Mucosa of stomach (tissue), 1 donor: ENCODE measurements around the gene FOXN1.

Experiments used
- H3K27me3 ChIP-seq: one replicate; pipeline ENCODE4 v1.7.0; 2013; ENCODE audit warnings: mild to moderate bottlenecking, low read length; ENCODE audit not compliant: control insufficient read depth, insufficient read depth
- H3K36me3 ChIP-seq: one replicate; pipeline ENCODE4 v1.7.0; 2013; ENCODE audit warnings: low read length; ENCODE audit not compliant: control insufficient read depth, insufficient read depth
- H3K4me1 ChIP-seq: one replicate; pipeline ENCODE4 v1.7.0; 2013; ENCODE audit warnings: mild to moderate bottlenecking, low read length; ENCODE audit not compliant: control insufficient read depth, insufficient read depth
- H3K4me3 ChIP-seq: one replicate; pipeline ENCODE4 v1.7.0; 2013; ENCODE audit warnings: low read length
- H3K9ac ChIP-seq: one replicate; pipeline ENCODE4 v1.7.0; 2013; ENCODE audit warnings: mild to moderate bottlenecking, low read length, moderate library complexity
- H3K9me3 ChIP-seq: one replicate; pipeline ENCODE4 v1.7.0; 2013; ENCODE audit warnings: mild to moderate bottlenecking, low read length, moderate library complexity; ENCODE audit not compliant: control insufficient read depth
- donor health status: Pancreatic carcinoma.

Gene FOXN1

DNA sequence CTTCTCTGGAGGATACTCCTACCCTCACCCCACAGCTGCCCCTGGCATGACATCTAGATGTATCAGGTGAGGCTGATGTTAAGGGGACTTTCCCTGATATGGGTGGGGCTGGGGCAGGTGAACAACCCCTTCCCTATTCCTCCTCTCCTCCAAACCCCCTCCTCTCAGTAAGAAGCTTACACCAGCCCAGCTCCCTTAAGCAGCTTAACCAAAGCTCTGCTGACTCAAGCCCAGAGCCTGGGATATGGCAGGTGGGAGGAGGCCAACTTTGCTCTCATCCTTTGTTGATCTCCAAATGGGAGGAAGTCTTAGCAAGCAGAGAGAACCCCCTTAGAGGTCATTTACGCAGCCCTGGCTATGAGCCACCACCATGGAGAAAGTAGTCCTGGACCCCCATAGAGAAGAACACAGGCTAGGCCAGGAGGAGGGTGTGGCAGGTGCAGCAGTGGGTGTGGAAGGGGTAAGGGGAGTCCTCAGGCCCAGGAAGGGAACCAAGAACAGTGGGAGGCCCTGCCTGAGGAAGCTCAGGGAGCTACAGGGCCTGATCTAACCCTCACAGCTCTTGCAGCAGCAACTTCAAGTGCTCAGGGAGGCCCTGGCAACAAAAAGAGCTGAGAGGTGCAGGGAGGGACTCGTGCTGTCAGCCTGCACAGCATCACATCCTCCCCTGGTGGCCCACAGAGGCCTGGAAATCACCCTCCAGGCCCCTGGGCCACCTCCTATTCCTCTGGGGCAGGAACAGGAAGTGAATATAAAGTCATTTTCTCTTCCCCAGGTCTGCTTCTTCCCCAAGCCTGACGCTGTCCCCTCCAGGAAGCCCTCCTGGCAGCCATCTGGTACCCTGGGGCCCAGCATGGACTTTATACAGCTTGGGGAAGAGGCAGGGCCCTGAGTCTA lies 43.3 kb downstream of the FOXN1 start:
- peaks cover 9% of the 10 kb centered on the region for H3K36me3 ChIP-seq
- H3K4me3 ChIP-seq, result no peak overlapping the region
- H3K9me3 ChIP-seq, result no peaks in the 10 kb centered on the region
- no peaks in the 10 kb centered on the region for H3K27me3 ChIP-seq
- peaks cover 19% of the 10 kb centered on the region for H3K4me1 ChIP-seq
- H3K9ac ChIP-seq, result no peak overlapping the region

DNA sequence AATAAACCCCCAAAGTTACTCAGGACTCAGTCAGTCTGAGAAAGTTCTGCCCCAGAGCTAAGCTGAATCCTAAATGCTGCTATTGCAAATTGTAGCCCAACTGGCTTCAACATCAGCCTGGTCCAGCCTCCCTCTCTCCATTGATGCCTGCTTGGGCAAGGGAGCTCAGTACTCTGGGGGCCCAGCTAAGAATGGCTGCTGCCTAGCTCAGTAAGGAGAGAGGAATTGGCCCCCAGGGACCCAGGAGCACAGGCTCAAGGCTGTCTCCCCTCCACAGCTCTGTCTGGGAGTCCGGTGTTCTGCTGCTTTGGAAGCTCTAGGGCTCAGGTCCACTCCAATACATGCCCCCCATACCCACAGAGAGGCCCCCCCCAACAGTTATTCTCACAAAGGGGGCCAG lies 44.7 kb downstream of the FOXN1 start:
- Histone ChIP-seq H3K4me1 (peaks cover 19% of the 10 kb centered on the region), H3K27me3 (no peaks in the 10 kb centered on the region), H3K36me3 (peaks cover 12% of the 10 kb centered on the region), H3K9ac (no peak overlapping the region), H3K9me3 (no peaks in the 10 kb centered on the region), H3K4me3 (no peak overlapping the region)

DNA sequence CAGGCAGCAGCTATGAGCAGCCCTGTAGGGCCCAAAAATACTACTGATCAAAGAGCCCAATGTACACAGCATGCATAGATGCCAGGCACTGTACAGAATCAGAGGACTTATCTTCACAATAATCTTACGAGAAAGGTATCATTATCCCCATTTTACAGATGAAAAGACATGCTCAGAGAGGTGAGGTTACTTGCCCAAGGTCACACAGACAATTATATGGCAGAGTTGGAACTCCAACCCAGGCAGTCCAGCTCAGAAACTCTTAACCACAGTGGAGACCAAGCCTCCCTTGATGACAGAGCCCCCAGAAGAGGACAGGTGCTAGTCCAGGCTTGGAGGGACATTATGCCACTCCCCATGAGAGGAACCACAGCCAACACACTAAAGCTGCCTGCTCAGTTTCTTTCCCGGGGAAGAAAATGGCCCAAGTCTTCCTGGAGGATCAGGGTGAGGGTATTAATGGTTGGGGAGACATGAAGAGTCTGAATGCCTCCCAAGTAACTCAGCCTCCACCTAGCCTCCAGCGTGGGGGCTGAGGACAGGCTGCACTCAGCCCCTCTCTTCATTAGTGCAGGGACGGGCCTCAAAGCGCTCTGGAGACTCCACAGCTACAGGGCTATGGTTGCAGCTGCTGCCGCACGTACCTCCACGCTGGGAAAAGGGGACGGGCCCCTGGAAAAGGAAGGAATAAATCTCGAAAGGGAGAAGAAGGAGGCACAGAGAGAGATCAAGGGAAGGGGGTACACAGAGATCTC lies 45.5 kb downstream of the FOXN1 start:
- peaks cover 19% of the 10 kb centered on the region for H3K4me1 ChIP-seq
- no peaks in the 10 kb centered on the region for H3K27me3 ChIP-seq
- H3K36me3 ChIP-seq, result peaks cover 12% of the 10 kb centered on the region
- no peak overlapping the region for H3K4me3 ChIP-seq
- H3K9ac ChIP-seq, result peak overlapping the region; percentile 58
- H3K9me3 ChIP-seq, result no peaks in the 10 kb centered on the region

DNA sequence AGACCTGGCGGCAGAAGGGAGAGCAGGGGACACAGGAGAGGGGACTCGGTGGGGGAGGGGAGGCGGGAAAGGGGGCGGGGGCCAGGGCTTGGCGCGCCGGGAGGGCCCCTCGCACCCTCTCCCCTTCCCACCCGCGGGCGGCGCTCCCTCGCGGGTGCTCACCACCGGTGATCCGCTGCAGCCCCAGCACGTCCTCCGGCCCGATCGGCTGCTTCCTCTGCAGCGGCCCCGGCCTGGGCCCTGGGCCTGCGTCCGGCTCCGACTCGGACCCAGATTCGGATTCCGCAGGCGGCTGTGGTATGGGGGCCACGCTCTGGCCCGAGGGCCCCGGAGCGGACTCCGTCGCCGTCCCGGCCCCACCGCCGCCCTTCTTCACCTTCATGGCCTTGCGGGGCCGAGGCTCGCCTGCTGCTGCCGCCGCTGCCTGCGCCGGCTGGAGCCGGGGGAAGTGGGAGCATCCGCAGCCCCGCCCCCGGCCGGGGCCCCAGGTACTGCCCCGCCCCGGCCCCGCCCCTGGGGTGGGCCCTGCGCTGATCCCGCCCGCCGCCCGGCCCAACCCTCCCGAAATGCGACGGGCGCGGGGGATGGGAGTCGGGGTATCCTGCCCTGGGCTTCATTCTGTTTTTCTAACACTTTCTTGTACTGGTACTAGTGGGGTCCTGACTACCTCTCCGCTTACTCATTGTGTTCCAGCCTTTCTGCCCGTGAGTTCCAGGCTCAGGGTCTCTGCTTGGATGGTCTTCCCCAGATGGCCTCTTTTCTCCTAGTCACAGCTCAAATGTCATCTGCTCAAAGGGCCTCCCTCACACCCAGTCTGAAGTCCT lies 46.2 kb downstream of the FOXN1 start, which contains the start of gene UNC119:
Gene UNC119 (minus strand): TSS at position 449 of the 824 bp plus-strand sequence. CDS start 67 bp downstream, at position 382.
- peak within 1 kb of the TSS; percentile 58 for H3K9ac ChIP-seq
- H3K27me3 ChIP-seq, result no peaks in the 10 kb centered on the region
- H3K9me3 ChIP-seq, result no peaks in the 10 kb centered on the region
- H3K4me1 ChIP-seq, result peaks cover 19% of the 10 kb centered on the region
- no peak within 1 kb of the TSS for H3K4me3 ChIP-seq
- H3K36me3 ChIP-seq, result peaks cover 13% of the 10 kb centered on the region

DNA sequence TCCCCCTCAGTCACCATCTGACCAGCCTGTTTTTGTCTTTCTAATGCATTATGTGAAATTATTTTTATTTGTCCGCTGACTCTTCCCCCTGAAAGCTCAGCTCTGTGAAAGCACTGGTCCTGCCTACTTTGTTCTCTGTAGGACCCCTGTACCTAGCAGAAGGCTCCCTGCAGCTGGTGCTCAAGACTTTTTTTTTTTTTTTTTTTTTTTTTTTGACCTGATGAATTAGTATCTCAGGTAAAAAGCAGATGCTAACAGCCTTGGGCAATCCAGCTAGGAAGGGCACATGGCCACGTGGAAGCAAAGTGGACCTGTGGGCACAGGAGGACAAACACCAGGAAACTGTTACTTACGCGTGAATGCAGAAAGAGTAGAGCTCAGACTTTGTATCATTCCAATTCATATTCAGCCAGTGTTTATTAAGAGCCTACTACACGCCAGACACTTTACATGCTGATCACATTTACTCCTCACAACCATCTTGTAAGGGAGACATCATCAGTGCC lies 46.9 kb downstream of the FOXN1 start:
- H3K4me1 ChIP-seq, result peaks cover 19% of the 10 kb centered on the region
- H3K9me3 ChIP-seq, result no peaks in the 10 kb centered on the region
- no peak overlapping the region for H3K9ac ChIP-seq
- H3K36me3 ChIP-seq, result peaks cover 20% of the 10 kb centered on the region
- no peaks in the 10 kb centered on the region for H3K27me3 ChIP-seq
- H3K4me3 ChIP-seq, result no peak overlapping the region

DNA sequence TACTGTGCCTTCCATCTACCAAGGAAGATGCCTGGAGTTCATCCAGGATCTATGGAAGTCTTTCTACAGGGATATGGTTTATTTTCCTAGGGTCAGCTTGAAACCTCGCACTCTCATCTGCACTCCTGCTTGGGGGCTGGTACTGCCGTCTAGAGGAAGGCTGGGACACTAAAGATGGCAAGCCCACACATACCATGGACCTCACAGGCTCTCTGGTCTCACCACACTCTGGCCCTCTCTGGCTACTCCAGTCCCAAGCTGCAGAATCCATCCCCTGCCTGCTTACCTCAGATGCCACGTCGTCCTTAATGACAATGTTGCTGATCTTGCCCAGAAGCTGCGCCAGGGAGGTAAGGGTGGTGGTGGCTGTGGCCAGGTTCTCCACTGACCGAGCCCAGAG lies 48.4 kb downstream of the FOXN1 start:
- H3K4me1 ChIP-seq, result peaks cover 15% of the 10 kb centered on the region
- H3K27me3 ChIP-seq, result no peaks in the 10 kb centered on the region
- H3K4me3 ChIP-seq, result no peak overlapping the region
- H3K9ac ChIP-seq, result no peak overlapping the region
- H3K9me3 ChIP-seq, result no peaks in the 10 kb centered on the region
- peaks cover 26% of the 10 kb centered on the region for H3K36me3 ChIP-seq

DNA sequence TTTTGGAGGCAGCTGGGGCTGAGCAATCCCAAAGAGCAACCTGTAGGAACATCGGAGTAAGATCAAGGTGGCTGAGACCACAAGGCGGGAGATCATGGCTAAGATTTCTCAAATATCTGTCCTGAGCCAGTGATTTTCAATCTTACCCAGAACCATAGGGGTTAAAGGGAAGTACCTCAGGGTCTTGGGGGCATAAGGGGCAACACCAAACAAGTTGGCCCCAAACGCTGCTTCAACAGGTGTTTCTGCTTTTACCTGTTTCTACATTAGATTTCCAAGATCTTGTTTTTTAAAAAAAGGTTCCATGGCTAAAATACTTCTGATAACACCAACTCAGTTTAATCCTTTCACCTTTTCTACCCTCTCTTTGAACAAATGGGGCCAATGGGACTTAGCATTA lies 48.9 kb downstream of the FOXN1 start:
- Histone ChIP-seq H3K4me3 (no peak overlapping the region), H3K9me3 (no peaks in the 10 kb centered on the region), H3K36me3 (peaks cover 26% of the 10 kb centered on the region), H3K9ac (no peak overlapping the region), H3K4me1 (peaks cover 15% of the 10 kb centered on the region), H3K27me3 (no peaks in the 10 kb centered on the region)

DNA sequence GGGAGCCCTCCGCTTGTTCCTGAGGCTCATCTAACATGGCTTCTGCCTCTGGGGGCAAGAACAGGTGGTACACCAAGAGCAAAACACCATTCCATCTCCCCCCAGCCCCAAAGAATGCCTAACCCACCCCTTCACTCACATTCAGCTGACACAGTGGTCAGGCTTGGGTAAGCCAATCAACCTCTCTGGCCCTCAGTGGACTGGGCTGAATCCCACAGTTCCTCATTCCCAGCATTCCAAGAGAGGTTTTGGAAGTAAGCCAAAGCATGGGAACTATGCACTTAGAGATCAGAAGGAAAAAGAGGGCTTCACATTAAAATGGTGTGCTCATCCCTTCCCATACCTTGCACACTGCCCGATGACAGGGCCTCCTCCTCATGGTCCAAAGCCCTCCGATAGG lies 57.3 kb downstream of the FOXN1 start:
- H3K36me3 ChIP-seq, result peaks cover 2% of the 10 kb centered on the region

DNA sequence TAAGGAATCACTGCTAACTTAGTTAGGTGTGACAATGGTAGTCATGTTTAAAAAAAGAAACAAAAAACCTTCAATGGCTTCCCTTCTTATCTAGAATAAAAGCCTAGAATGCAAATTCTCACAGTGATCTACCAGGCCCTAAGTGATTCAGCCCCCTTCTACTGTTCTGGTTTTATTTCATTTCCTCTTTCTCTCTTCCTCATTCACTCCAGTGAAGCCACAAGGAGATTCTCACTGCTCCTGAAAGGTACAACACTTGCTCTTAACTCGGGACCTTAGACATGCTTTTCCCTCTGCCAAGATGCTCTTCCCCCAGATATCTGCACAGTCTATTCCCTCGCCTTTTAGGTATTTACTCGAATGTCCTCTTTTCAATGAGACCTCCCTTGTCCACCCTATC lies 61.5 kb downstream of the FOXN1 start:
- H3K27me3 ChIP-seq, result no peaks in the 10 kb centered on the region
- no peaks in the 10 kb centered on the region for H3K9me3 ChIP-seq
- H3K9ac ChIP-seq, result no peak overlapping the region
- no peak overlapping the region for H3K4me3 ChIP-seq
- peaks cover 9% of the 10 kb centered on the region for H3K4me1 ChIP-seq
- H3K36me3 ChIP-seq, result no peaks in the 10 kb centered on the region

More for the DNA sequence above, 57.3 kb downstream of the FOXN1 start:
- H3K9me3 ChIP-seq, result no peaks in the 10 kb centered on the region
- H3K4me3 ChIP-seq, result no peak overlapping the region
- no peak overlapping the region for H3K9ac ChIP-seq
- H3K27me3 ChIP-seq, result no peaks in the 10 kb centered on the region
- no peaks in the 10 kb centered on the region for H3K4me1 ChIP-seq

DNA sequence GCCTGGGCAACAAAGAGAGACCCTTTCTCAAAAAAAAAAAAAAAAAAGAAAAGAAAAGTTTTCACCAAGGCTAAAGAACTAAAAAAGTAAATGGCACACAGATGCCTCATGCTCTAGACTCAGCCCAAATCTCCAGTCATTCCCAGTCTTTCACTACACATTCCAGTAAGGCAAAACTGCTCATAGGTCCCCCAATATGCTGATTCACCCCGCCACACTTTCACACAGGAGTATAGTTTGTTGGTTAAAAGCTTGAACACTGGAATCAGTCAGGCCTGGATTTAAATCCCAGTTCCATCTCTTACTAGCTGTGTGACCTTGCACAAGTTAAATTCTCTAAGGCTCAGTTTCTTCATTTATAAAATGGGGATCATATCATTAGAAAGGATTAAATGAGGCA lies 63.3 kb downstream of the FOXN1 start:
- no peak overlapping the region for H3K4me3 ChIP-seq
- H3K9ac ChIP-seq, result no peak overlapping the region
- no peaks in the 10 kb centered on the region for H3K36me3 ChIP-seq
- H3K4me1 ChIP-seq, result peaks cover 23% of the 10 kb centered on the region
- H3K9me3 ChIP-seq, result no peaks in the 10 kb centered on the region
- H3K27me3 ChIP-seq, result no peaks in the 10 kb centered on the region

DNA sequence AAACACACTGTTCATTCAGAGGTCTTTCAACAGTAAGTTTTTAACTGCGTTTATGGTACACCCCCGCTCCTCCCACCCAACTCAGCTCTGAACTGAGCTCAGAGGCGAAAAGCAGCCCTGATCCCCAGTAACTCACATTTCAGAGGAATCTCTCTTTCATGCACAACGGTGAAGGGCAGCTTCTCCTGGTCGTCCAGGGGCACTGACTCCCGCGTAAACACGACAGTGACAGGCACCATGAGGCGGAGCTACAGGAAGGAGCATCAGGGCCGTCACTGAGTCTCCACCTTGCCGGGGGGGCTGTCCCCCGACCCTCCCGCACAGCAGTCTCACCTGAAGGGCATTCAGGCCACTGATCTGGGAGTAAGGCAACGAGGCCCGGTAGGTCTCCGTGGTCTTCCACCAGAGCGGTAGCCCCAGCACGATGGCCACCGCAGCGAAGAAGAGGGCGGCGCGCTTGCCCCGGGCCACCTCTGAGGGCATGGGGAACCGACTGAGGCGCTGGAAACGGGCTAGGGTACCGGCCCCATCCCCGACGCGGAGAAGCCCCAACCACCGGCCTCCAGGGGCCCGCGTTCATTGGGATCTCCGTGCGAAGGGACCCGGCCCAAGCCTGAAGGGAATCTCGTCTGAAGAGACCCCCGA lies 64.7 kb downstream of the FOXN1 start:
- Histone ChIP-seq H3K36me3 (no peaks in the 10 kb centered on the region), H3K4me1 (peaks cover 23% of the 10 kb centered on the region), H3K9me3 (no peaks in the 10 kb centered on the region)

More for the DNA sequence above, 64.7 kb downstream of the FOXN1 start:
- Histone ChIP-seq H3K4me3 (peak overlapping the region; percentile 43), H3K9ac (peak overlapping the region; percentile 87), H3K27me3 (no peaks in the 10 kb centered on the region)
